ENCODE measurements around the gene ANP32E. TPM values are rescaled to one million over a fixed set of nuclear protein-coding genes. Genes with fewer than 3 reads are reported as not detected.

Gene ANP32E
- total and polyA plus RNA-seq, 3 donors from 2014 or later = 8.9 to 11.8 (median 10.5) TPM

DNA sequence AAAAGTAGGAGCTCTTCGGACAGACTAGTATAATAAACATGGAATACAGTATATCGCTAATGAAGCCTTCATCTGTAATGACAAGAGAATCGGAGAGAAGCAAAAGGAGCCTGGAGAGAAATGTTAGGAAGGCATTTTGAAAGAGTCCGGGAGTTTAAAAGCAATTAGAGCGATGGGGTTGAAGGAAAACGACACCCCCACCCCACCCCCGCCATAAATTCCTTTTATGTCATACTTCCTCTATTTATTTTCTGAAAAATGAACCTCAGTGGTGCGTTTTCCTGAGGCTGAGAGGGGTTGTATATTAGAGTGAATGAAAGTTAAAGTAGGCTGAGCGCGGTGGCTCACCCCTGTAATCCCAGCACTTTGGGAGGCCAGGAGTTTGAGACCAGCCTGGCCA, 33.5 kb upstream of the ANP32E start:
- DNase-seq = no peak
- no peaks in the 10 kb centered on the region for H3K27me3 ChIP-seq
- no peaks in the 10 kb centered on the region for H3K36me3 ChIP-seq (ENCODE audit: low read depth, missing control alignments)
- intact Hi-C loops (cut with DNase I; ENCODE audit: low total_unique reads) = no loop called here
- peaks cover 19% of the 10 kb centered on the region for H3K4me1 ChIP-seq
- WGBS, 2 donors = 22 to 31% methylated on average over 10 of the region's 10 CpGs
- peak overlapping the region; percentile 84 to 98 for H3K4me3 ChIP-seq
- H3K27ac ChIP-seq = peak overlapping the region; percentile 91 to 95
- no peaks in the 10 kb centered on the region for H3K9me3 ChIP-seq
- TF ChIP-seq POLR2A (IDR thresholded peaks at IDR 0.05) (no peak), CTCF (IDR thresholded peaks at IDR 0.05) (no peak)

DNA sequence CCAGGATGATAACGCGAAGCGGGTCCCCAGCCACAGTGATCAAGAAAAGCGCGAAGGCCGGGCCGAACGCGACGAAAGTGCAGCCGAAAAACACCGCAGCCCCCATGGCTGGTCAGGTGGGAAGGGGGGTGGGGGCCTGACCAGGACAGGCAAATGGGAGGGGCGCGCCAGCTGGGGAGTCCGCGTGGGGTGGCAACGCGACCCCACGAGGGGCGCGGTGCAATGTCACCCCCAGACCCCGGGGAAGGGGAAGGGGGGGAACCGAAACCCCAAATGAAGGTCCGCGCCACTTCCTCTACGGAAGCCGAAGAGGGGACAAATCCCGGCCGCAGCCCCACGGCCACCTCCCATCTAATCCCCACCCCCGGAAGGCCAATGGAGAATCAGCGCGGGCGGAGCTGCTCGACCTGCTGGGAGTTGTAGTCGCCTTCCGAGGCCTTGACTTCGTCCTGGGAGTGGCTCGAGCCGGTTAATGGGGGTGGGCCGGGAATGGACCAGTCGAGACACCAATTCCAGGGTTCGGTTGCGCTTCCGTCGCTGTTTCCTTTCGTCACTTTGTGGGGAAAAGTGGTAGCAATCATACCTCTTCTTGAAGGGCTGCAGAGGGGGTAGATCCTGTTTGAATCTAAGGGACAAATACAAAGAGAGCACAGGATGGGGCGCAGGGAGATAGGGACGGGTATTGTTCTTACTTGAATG, 32.9 kb upstream of the ANP32E start, which contains the start of gene APH1A:
APH1A (minus strand) TSS at position 312 of the 699 bp plus-strand sequence; CDS start at position 106, 206 bp downstream.
- 1% methylated on average over 17 to 49 of the region's 49 CpGs for WGBS, 2 donors
- Histone ChIP-seq H3K4me3 (peak within 1 kb of the TSS; percentile 84 to 98), H3K36me3 (ENCODE audit: low read depth, missing control alignments) (no peaks in the 10 kb centered on the region), H3K27me3 (no peaks in the 10 kb centered on the region), H3K27ac (peak within 1 kb of the TSS; percentile 91 to 95), H3K9me3 (no peaks in the 10 kb centered on the region), H3K4me1 (peaks cover 19% of the 10 kb centered on the region)
- peak in 1 of 3 experiments; percentile 18 for TF ChIP-seq CTCF (IDR thresholded peaks at IDR 0.05)
- TF ChIP-seq POLR2A (IDR thresholded peaks at IDR 0.05) = no peak
- intact Hi-C loops (cut with DNase I; ENCODE audit: low total_unique reads) = no loop called here
- peak; percentile 98 for DNase-seq

GRCh38 chr1:150268340-150268704, 32.4 kb upstream of the ANP32E start:
- H3K9me3 ChIP-seq = no peaks in the 10 kb centered on the region
- WGBS, 2 donors = 0% methylated on average over 21 of the region's 21 CpGs
- peaks cover 19% of the 10 kb centered on the region for H3K4me1 ChIP-seq
- peak; percentile 77 for DNase-seq
- no peaks in the 10 kb centered on the region for H3K36me3 ChIP-seq (ENCODE audit: low read depth, missing control alignments)
- TF ChIP-seq CTCF (IDR thresholded peaks at IDR 0.05) = no peak
- TF ChIP-seq POLR2A (IDR thresholded peaks at IDR 0.05) = no peak
- H3K27ac ChIP-seq = peak overlapping the region; percentile 91 to 95
- no peaks in the 10 kb centered on the region for H3K27me3 ChIP-seq
- peak overlapping the region; percentile 84 to 98 for H3K4me3 ChIP-seq
- intact Hi-C loops (cut with DNase I; ENCODE audit: low total_unique reads) = no loop called here

GRCh38 chr1:150267896-150268295, 32.0 kb upstream of the ANP32E start:
- intact Hi-C loops (cut with DNase I; ENCODE audit: low total_unique reads) = no loop called here
- Histone ChIP-seq H3K27ac (peak overlapping the region; percentile 91 to 95), H3K36me3 (ENCODE audit: low read depth, missing control alignments) (no peaks in the 10 kb centered on the region), H3K4me1 (peaks cover 19% of the 10 kb centered on the region), H3K4me3 (peak overlapping the region; percentile 84 to 98), H3K27me3 (no peaks in the 10 kb centered on the region), H3K9me3 (no peaks in the 10 kb centered on the region)
- no peak for TF ChIP-seq CTCF (IDR thresholded peaks at IDR 0.05)
- no peak for TF ChIP-seq POLR2A (IDR thresholded peaks at IDR 0.05)
- no peak for DNase-seq
- 11 to 25% methylated on average over 6 of the region's 6 CpGs for WGBS, 2 donors

DNA sequence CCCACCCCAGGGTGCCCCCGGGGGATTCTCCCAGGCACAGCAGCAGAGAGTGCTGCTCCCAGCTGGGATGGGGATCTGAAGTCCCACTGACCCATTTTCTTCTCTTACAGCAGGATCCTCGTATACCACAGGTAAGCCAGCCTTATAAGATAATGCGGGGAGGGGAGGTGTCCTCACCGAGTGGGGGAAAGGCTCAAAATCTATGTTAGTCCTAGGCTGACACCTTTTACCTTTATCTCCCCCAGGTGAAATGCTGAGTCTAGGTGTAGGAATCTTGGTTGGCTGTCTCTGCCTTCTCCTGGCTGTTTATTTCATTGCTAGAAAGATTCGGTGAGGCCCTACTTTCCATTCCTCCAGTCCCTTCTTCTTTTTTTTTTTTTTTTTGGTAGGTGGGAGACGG, 27.6 kb upstream of the ANP32E start:
- Histone ChIP-seq H3K27me3 (no peaks in the 10 kb centered on the region), H3K36me3 (ENCODE audit: low read depth, missing control alignments) (no peaks in the 10 kb centered on the region), H3K27ac (no peak overlapping the region), H3K4me1 (peaks cover 33% of the 10 kb centered on the region), H3K9me3 (no peaks in the 10 kb centered on the region), H3K4me3 (no peak overlapping the region)
- TF ChIP-seq CTCF (IDR thresholded peaks at IDR 0.05) (no peak), POLR2A (IDR thresholded peaks at IDR 0.05) (no peak)
- intact Hi-C loops (cut with DNase I; ENCODE audit: low total_unique reads) = no loop called here
- no peak for DNase-seq
- 83% methylated on average over 6 of the region's 6 CpGs for WGBS, 2 donors
